ENCODE measurements around the gene SERHL2.
"Not testable (repeated sequence)": the region's sequence is repeated elsewhere in the genome, so short reads cannot be mapped to it uniquely, and the experiment has no call there.

Gene SERHL2

GRCh38 chr22:42601879-42602465 lies 48.2 kb downstream of the SERHL2 start:
- no peak for TF ChIP-seq CTCF (conservative IDR thresholded peaks at IDR 0.05; ENCODE audit: low read depth, low read length)
- no peak overlapping the region for H3K4me3 ChIP-seq (ENCODE audit: low read length)
- no peak for DNase-seq (ENCODE audit: low read depth)

- no peak overlapping the region for H3K4me3 ChIP-seq (ENCODE audit: low read length)
- no peak for DNase-seq (ENCODE audit: low read depth)
- no peak for TF ChIP-seq CTCF (conservative IDR thresholded peaks at IDR 0.05; ENCODE audit: low read depth, low read length)
Measured at GRCh38 chr22:42602470-42602869, 48.7 kb downstream of the SERHL2 start.

GRCh38 chr22:42603427-42603826 lies 49.7 kb downstream of the SERHL2 start:
- no peak overlapping the region for H3K4me3 ChIP-seq (ENCODE audit: low read length)
- TF ChIP-seq CTCF (conservative IDR thresholded peaks at IDR 0.05; ENCODE audit: low read depth, low read length), result no peak
- DNase-seq (ENCODE audit: low read depth), result no peak

GRCh38 chr22:42604403-42604802 lies 50.6 kb downstream of the SERHL2 start:
- H3K4me3 ChIP-seq (ENCODE audit: low read length), result no peak overlapping the region
- DNase-seq (ENCODE audit: low read depth), result no peak
- no peak for TF ChIP-seq CTCF (conservative IDR thresholded peaks at IDR 0.05; ENCODE audit: low read depth, low read length)

- H3K4me3 ChIP-seq (ENCODE audit: low read length); DNase-seq (ENCODE audit: low read depth): not testable (repeated sequence)
Measured at GRCh38 chr22:42607641-42608040, 53.9 kb downstream of the SERHL2 start.

- H3K4me3 ChIP-seq (ENCODE audit: low read length), result no peak overlapping the region
- DNase-seq (ENCODE audit: low read depth), result no peak
- no peak for TF ChIP-seq CTCF (conservative IDR thresholded peaks at IDR 0.05; ENCODE audit: low read depth, low read length)
Measured at GRCh38 chr22:42608136-42608822, 54.5 kb downstream of the SERHL2 start.

- no peak for TF ChIP-seq CTCF (conservative IDR thresholded peaks at IDR 0.05; ENCODE audit: low read depth, low read length)
- no peak overlapping the region for H3K4me3 ChIP-seq (ENCODE audit: low read length)
- no peak for DNase-seq (ENCODE audit: low read depth)
Measured at GRCh38 chr22:42608823-42609361, 55.1 kb downstream of the SERHL2 start.

Measured in retinal pigment epithelial cell (primary cell).